Measurements from ENCODE around the gene TRMT11.

DNA sequence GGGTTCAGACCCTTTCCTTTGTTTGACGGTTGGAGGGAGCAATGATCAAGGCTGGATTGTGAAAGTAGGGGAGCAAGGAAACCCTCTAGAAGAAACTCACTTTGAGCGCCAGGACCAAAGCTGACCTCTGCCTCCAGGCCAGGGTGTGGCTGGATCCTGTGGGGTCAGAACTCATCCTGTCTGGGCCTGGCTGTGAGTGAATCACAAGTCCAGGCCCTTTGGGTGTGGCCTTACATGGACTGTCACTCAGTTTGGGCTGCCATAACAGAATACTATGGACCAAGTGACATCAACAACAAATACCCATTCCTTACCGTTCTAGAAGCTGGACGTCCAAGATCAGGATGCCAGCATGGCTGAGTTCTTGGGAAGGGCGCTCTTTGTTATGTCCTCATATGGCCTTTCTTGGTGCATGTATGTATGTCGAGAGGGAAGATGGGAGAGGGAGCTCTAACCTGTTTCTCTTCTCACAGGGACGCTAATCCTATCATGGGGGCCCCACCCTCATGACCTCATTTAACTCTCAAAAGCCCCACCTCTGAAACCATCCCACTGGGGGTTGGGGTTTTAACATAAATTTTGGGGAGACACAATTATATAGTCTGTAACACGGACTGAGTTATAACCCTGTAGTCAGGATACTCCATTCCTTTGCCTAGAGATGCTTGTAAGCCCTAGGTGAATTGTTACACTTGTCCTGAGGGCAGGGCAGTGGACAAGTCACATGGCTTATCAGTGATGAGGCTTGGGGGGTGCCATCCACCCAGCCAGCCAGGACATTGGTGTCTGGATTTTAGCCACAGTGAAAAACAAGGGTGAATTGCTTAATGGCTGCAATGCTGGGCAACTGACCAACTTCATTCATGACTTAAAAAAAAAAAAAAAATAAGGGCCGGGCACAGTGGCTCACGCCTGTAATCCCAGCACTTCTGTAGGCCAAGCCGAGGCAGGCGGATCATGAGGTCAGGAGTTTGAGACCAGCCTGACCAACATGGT is 80.0 kb downstream of the TRMT11 start:
- TF ChIP-seq, protein P1, sequence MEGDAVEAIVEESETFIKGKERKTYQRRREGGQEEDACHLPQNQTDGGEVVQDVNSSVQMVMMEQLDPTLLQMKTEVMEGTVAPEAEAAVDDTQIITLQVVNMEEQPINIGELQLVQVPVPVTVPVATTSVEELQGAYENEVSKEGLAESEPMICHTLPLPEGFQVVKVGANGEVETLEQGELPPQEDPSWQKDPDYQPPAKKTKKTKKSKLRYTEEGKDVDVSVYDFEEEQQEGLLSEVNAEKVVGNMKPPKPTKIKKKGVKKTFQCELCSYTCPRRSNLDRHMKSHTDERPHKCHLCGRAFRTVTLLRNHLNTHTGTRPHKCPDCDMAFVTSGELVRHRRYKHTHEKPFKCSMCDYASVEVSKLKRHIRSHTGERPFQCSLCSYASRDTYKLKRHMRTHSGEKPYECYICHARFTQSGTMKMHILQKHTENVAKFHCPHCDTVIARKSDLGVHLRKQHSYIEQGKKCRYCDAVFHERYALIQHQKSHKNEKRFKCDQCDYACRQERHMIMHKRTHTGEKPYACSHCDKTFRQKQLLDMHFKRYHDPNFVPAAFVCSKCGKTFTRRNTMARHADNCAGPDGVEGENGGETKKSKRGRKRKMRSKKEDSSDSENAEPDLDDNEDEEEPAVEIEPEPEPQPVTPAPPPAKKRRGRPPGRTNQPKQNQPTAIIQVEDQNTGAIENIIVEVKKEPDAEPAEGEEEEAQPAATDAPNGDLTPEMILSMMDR (IDR thresholded peaks at IDR 0.05; ENCODE audit: insufficient read depth, low read length, poor library complexity, severe bottlenecking), result no peak
- no peak for TF ChIP-seq EZH2phosphoT487 (conservative IDR thresholded peaks at IDR 0.05; ENCODE audit: low read length)

Measured in SU-DHL-6 (cell line).